DOHH2 (cell line): Measurements from ENCODE around the gene GP9.

Source experiments
- CTCF ChIP-seq: fragments of 200-600 bp; sonication (generic); IDR thresholded peaks from one replicate; pipeline ENCODE4 v1.5.1; 2014; ENCODE audit warnings: antibody characterized with exemption, mild to moderate bottlenecking, low read depth, low read length; ENCODE audit not compliant: poor library complexity, severe bottlenecking
- EZH2phosphoT487 ChIP-seq: fragments of 200-600 bp; sonication (generic); IDR thresholded peaks from 2 replicates; pipeline ENCODE4 v1.6.1; 2017; ENCODE audit warnings: borderline replicate concordance, mild to moderate bottlenecking, antibody characterized with exemption, low read length, moderate library complexity, mixed read lengths

- TF ChIP-seq CTCF (no peak), EZH2phosphoT487 (no peak)
These were observed 39.4 kb upstream of the GP9 start for GRCh38 chr3:129021140-129021551.
